Measurements from ENCODE around the gene RIC1. TPM values are rescaled to one million over a fixed set of nuclear protein-coding genes. Genes with fewer than 3 reads are reported as not detected.
"Not testable (repeated sequence)": the region's sequence is repeated elsewhere in the genome, so short reads cannot be mapped to it uniquely, and the experiment has no call there.

RIC1 gene
- total and polyA plus RNA-seq, 11 donors: 2.4 to 14.4 (median 8.7) TPM

DNA sequence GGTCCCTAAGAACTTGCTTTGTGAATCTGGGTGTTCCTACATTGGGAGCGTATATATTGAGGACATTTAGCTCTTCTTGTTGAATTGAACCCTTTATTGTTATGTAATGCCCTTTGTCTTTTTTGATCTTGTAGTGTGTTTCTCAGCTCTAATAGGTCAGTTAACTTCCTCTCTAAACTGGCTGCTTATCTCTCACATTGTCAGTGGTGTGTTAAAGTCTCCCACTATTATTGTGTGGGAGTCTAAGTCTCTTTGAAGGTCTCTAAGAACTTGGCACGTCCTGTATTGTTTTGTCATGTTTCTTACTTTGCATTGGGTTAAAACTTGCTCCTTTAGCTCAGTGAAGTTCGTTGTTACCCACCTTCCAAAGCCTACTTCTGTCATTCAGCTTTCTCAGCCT, 36.2 kb downstream of the RIC1 start:
- WGBS, 4 donors: 61 to 78% (median 67%) methylated on average over 3 of the region's 3 CpGs
- Histone ChIP-seq H3K27me3 (no peaks in the 10 kb centered on the region), H3K9me3 (peaks cover 0 to 46% (median under 1%) of the 10 kb centered on the region in 12 donors), H3K36me3 (peaks cover 0 to 10% (median 0%) of the 10 kb centered on the region in 9 donors), H3K4me3 (no peak overlapping the region), H3K27ac (no peak overlapping the region), H3K4me1 (peaks cover 0 to 14% (median 3%) of the 10 kb centered on the region in 12 donors)
- ATAC-seq (peak in 2 of 4 donors; percentile 30 to 38), DNase-seq (no peak)
- intact Hi-C loops (cut with DNase I): no loop called here
- TF ChIP-seq CTCF (IDR thresholded peaks at IDR 0.05) (no peak), POLR2A (IDR thresholded peaks at IDR 0.05) (no peak)

DNA sequence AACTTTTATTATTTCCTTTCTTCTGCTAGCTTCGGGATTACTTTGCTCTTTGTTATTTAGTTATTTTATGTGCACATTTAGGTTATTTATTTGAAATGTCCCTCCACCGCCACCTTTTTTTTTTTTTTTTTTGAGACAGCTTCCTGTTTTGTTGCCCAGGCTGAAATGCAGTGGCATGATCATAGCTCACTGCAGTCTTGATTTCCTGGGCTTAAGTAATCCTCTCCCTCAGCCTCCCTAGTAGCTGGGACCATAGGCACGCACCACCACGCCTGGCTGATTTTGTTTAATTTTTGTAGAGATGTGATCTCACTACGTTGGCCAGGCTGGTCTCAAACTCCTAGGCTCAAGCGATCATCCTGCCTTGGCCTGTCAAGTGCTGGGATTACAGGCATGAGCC, 38.5 kb downstream of the RIC1 start:
- 95 to 96% (median 96%) methylated on average over 6 of the region's 6 CpGs for WGBS, 4 donors
- no peak overlapping the region for H3K27ac ChIP-seq
- intact Hi-C loops (cut with DNase I): no loop called here
- peaks cover 0 to 6% (median 0%) of the 10 kb centered on the region in 9 donors for H3K36me3 ChIP-seq
- ATAC-seq (no peak), DNase-seq (no peak)
- peaks cover 0 to 20% (median 6%) of the 10 kb centered on the region in 12 donors for H3K4me1 ChIP-seq
- no peaks in the 10 kb centered on the region for H3K27me3 ChIP-seq
- H3K4me3 ChIP-seq: no peak overlapping the region
- TF ChIP-seq POLR2A (IDR thresholded peaks at IDR 0.05): no peak
- no peak for TF ChIP-seq CTCF (IDR thresholded peaks at IDR 0.05)
- H3K9me3 ChIP-seq: peaks cover 0 to 36% (median 0%) of the 10 kb centered on the region in 12 donors

DNA sequence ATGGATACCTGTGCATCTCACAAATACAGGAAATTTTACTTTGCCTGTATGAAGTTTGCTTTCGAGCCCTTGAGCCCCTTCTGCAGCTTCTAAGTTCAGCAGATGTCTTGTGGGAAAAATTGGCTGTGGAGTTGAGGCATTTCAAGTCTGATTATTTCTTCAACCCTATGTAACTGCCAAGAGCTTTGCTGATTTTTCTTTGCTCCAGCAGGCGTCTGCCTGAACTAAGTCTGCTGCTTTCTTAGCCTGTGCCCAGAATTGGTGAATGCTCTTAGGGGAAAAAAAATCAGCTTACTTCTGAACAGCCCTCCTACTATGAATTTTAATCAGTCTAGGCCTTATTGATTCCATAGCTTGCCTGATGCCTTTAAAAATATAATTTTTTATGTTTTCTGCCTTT, 41.2 kb downstream of the RIC1 start:
- peaks cover 0 to 6% (median 0%) of the 10 kb centered on the region in 9 donors for H3K36me3 ChIP-seq
- DNase-seq (no peak), ATAC-seq (no peak)
- 77 to 86% (median 83%) methylated on average over 2 of the region's 2 CpGs for WGBS, 4 donors
- peaks cover 0 to 15% (median 4%) of the 10 kb centered on the region in 12 donors for H3K4me1 ChIP-seq
- H3K27me3 ChIP-seq: no peaks in the 10 kb centered on the region
- no peak overlapping the region for H3K4me3 ChIP-seq
- TF ChIP-seq CTCF (IDR thresholded peaks at IDR 0.05): no peak
- TF ChIP-seq POLR2A (IDR thresholded peaks at IDR 0.05): no peak
- peaks cover 0 to 16% (median 0%) of the 10 kb centered on the region in 12 donors for H3K9me3 ChIP-seq
- intact Hi-C loops (cut with DNase I): no loop called here
- H3K27ac ChIP-seq: no peak overlapping the region

DNA sequence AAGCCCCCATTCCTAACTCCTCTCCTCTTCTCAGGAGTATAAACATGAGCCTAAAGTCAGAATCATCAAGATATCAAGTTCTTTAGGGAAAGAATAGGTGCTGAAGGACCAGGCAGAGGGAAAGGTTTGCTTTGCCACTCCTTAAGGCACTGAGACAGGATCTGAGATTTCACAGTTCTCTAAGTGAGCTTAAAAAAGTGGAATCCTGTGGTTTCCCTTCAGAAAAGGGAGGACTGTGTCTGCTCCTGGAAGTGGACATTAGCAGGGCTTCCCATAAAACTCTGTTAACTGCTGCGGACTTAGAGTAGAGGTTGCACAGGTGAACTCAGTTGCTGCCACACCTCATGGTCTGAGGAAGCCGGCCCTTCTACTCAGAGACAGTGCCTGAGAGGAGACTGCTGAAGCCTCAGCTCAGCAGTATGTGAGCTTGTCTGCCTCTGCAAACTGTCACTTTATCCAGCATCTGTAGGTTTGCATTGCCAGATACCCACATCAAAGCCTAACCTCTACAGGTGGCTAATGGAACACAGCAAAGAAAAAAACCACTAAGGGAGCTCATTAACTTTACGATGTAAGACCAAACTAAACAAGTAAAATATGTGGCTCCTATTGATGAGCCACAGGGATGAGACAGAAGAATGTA, 42.9 kb downstream of the RIC1 start:
- ATAC-seq (no peak), DNase-seq (no peak)
- Histone ChIP-seq H3K4me1 (peaks cover 0 to 8% (median 0%) of the 10 kb centered on the region in 12 donors), H3K4me3 (no peak overlapping the region), H3K27ac (no peak overlapping the region), H3K27me3 (no peaks in the 10 kb centered on the region), H3K36me3 (no peaks in the 10 kb centered on the region), H3K9me3 (peaks cover 0 to 21% (median 0%) of the 10 kb centered on the region in 12 donors)
- intact Hi-C loops (cut with DNase I): no loop called here
- WGBS, 4 donors: 87 to 98% (median 92%) methylated on average over 3 of the region's 3 CpGs
- TF ChIP-seq POLR2A (IDR thresholded peaks at IDR 0.05) (no peak), CTCF (IDR thresholded peaks at IDR 0.05) (no peak)

GRCh38 chr9:5675046-5675445, 46.1 kb downstream of the RIC1 start:
- H3K27ac ChIP-seq; H3K27me3 ChIP-seq; ATAC-seq; H3K4me3 ChIP-seq; H3K36me3 ChIP-seq; H3K4me1 ChIP-seq; intact Hi-C loops (cut with DNase I); DNase-seq: not testable (repeated sequence)
- WGBS, 4 donors: 94 to 96% (median 96%) methylated on average over 11 of the region's 11 CpGs
- peaks cover 0 to 12% (median 0%) of the 10 kb centered on the region in 12 donors for H3K9me3 ChIP-seq

DNA sequence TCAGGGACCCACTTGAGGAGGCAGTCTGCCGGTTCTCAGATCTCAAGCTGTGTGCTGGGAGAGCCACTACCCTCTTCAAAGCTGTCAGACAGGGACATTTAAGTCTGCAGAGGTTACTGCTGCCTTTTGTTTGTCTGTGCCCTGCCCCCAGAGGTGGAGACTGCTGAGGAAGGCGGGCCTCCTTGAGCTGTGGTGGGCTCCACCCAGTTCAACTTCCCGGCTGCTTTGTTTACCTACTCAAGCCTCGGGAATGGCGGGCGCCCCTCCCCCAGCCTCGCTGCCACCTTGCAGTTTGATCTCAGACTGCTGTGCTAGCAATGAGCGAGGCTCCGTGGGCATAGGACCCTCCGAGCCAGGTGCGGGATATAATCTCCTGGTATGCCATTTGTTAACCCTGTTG, 54.7 kb downstream of the RIC1 start:
- ATAC-seq; H3K27ac ChIP-seq; H3K4me3 ChIP-seq; H3K27me3 ChIP-seq; intact Hi-C loops (cut with DNase I); H3K36me3 ChIP-seq: not testable (repeated sequence)
- peak in 1 of 5 donors; percentile 26 for DNase-seq
- 92 to 100% (median 97%) methylated on average over 10 to 11 of the region's 11 CpGs for WGBS, 4 donors
- Histone ChIP-seq H3K9me3 (peaks cover 0 to 34% (median 2%) of the 10 kb centered on the region in 12 donors), H3K4me1 (peaks cover 0 to 17% (median 4%) of the 10 kb centered on the region in 12 donors)

All from heart left ventricle (tissue), 16 donors.